Endothelial cell of hepatic sinusoid (primary cell): ENCODE results near the gene PABPN1.
"Not testable (repeated sequence)": the region's sequence is repeated elsewhere in the genome, so short reads cannot be mapped to it uniquely, and the experiment has no call there.

ENCODE experiments used
- in situ Hi-C: cut with HindIII; loops from 2 replicates; pipeline ENCODE4 v1.10.0; 2017; ENCODE audit warnings: low sequenced_read_pairs

The PABPN1 gene

DNA sequence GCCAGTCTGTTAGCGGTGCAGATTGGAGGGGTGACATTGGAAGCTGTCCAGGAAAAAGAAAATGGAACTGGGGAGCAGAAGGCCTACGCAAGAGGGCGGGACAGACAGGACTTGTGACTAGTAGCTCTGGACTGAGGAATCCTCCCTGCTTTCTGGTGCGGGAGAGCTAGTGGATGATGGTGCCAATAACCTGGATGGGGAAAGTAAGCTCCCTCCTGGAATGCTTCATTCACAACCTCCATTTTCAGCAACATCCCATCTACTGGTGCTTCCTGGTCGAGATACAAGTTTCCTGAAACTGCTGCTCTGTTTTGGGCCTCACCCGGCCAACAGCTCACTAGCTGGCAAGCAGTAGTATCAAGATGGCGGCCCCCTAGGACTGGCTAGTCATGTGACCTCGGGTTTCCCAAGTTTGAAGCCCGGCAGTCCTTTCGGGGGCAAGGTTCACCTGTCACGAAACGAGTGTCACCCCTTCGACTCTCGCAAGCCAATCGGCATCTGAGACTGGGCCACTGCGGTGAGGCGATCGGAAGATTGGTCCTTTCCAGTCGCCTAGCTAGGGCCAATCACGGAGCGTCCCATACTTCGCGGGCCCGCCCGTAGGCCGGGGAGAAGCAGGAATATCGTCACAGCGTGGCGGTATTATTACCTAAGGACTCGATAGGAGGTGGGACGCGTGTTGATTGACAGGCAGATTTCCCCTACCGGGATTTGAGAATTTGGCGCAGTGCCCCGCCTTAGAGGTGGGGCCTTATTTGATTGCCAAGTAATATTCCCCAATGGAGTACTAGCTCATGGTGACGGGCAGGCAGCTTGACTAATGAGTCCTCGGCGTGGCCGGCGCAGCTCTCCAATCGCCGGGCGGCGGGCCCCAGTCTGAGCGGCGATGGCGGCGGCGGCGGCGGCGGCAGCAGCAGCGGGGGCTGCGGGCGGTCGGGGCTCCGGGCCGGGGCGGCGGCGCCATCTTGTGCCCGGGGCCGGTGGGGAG is at the start of gene PABPN1:
Gene PABPN1 (plus strand): TSS at position 874 of the 988 bp plus-strand sequence. CDS start 13 bp downstream, at position 887.
- in situ Hi-C loops = no loop called here

GRCh38 chr14:23275412-23275811 is 45.8 kb upstream of the PABPN1 start:
- in situ Hi-C loops = no loop called here

DNA sequence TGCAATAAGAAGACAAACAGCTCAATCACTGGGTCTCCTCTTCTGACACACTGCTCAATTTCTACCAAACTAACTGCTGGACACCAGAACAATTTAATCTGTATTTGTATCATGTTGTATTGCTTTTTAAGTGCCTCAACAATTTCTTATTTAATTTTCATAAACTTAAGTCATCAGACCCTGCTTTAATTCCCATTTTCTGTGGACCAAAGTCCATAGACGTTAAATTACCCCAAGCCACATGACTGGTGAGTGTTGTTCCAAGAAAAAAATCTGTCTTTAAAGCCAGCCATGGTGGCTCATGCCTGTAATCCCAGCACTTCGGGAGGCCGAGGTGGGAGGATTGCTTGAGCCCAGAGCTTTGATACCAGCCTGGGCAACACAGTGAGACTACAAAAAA is 44.1 kb upstream of the PABPN1 start:
- in situ Hi-C loops = no loop called here

DNA sequence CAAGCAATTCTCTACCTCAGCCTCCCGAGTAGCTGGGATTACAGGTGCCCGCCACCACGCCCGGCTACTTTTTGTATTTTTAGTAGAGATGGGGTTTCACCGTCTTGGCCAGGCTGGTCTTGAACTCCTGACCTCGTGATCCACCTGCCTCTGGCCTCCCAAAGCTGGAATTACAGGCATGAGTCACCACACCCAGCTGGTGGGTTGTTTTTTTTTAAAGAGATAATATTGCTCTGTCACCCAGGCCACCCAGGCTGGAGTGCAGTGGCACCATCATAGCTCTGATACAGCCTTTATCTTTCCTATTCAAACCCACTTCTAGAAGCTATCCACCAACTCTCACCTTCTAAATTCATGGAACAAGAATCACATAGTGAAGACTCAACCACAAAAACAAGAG is 43.3 kb upstream of the PABPN1 start:
- in situ Hi-C loops = not testable (repeated sequence)

DNA sequence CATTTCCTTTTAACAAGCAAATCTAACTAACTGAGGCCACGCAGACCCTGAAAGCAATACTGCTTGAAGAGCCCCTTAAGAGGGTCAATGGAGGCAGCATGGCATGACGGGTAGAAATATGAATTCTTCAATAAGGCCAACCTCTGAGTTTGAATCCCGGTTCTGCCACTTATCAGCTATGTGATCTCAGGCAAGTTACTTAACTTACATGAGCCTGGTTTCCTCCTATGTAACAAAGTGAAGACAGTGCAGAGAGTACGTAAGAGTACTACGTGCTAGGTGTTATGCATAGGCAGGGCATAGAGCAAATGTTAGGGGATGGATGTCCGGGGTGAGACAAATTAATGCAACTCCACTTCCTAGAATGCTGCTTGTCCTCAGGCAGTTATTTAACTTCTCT is 40.0 kb upstream of the PABPN1 start:
- in situ Hi-C loops = no loop called here

DNA sequence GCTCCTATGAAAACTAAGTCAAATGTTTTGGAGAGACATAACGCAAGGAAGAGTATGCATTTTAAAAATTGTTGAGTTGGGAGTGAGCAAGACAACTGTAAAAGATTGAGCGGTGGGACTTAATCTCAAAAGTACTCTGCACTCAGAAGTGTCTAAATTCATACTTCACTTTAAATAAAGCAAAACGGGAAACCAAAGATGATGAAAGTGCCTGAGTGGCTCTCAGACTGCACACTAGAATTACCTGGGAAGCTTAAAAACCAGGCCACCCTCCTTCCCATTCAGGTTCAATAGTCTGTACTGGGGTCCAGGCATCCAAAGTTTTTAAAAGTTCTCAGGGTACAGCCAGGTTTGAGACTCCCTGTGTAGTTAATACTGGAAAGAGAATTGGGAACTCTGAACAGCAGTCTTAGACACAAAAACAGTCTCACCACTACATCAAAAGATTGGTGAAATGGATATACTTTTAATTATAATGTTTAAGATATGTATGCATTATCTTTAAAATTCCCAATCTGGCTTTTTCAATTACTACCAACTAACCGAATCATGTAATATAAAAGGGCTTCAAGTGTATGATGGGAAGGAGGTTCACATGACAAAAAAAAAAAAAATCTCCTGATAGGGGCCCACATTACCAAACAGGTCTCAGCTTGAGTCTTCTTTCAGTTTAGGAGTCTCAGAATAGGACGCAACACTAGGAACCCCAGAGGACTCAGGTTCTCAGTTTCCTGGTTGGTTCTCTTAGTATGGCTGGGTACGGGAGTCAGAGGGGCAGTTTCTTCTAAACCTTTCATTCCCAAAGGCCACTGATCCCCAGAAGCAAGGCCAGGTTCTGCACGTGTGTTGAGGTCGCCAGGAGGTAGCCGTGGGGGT is 36.4 kb upstream of the PABPN1 start:
- in situ Hi-C loops = no loop called here

- in situ Hi-C loops = no loop called here
Measured at GRCh38 chr14:23285530-23286019, 35.7 kb upstream of the PABPN1 start.

DNA sequence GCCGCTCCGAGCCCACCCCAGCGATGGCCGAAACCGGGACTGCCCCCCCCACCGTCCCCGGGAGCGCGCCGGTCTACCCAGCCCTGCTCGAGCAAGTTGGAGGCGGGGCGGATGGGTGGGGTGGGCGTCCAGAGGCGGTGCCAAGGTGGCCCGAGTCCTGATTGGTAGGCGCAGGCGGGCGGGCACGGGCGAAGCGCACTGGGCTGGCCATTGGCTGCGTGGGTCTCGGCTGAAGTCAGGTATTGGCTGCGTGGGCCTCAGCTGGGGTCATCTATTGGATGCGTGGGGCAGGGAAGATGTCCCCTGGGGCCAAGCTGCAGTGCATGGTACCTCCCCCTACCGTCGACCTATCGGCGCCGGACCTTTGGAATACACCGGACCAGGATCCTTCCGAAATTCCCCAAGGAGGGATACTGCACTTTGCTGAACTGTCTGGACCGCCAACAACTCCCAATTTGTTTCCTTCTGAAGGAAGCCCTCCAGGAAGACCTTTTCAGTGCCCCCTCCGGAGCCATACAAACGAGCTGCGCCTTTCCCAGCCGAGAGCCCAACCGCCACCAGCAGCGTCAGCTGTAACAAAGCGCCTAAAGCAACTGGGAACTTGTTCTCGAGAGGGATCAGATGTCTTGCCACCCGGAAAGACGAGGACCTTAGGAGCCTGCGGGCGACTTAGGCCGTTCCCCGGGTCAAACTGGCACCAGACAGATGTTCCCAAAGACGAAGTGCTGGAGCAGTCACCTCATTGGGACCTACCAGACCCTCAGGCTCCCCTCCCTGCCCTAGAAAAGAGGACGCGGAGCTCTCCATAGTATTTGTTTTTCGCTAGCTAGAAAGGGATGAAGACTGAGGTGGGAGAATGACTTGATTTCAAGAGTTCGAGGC is 35.0 kb upstream of the PABPN1 start, which contains the start of gene HOMEZ:
Gene HOMEZ (minus strand): TSS at position 113 of the 882 bp plus-strand sequence. CDS start 180 bp downstream, outside the sequence.
- in situ Hi-C loops = no loop called here

DNA sequence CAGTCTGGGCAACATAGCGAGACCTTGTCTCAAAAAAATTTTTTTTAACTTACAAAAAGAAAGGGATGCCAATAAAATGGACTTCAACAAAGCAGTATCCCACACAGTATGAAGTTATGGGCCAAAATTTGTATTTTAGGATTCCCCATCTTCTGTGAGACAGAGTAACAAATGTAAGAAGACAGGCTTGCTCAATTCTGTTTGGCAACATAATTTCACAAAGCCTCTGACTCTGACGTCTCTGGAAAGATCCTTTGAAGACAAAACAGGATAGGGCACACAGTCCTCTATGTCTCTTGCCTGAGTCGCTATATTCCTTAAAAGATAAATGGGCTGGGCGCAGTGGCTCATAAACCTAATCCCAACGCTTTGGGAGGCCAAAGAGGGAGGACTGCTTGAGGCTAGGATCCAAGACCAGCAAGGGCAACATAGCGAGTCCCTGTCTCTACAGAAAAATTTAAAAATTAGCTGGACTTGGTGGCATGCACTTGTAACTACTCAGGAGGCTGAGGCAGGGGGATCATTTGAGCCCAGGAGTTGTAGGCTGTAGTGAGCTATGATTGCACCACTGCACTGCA is 34.3 kb upstream of the PABPN1 start:
- in situ Hi-C loops = no loop called here

DNA sequence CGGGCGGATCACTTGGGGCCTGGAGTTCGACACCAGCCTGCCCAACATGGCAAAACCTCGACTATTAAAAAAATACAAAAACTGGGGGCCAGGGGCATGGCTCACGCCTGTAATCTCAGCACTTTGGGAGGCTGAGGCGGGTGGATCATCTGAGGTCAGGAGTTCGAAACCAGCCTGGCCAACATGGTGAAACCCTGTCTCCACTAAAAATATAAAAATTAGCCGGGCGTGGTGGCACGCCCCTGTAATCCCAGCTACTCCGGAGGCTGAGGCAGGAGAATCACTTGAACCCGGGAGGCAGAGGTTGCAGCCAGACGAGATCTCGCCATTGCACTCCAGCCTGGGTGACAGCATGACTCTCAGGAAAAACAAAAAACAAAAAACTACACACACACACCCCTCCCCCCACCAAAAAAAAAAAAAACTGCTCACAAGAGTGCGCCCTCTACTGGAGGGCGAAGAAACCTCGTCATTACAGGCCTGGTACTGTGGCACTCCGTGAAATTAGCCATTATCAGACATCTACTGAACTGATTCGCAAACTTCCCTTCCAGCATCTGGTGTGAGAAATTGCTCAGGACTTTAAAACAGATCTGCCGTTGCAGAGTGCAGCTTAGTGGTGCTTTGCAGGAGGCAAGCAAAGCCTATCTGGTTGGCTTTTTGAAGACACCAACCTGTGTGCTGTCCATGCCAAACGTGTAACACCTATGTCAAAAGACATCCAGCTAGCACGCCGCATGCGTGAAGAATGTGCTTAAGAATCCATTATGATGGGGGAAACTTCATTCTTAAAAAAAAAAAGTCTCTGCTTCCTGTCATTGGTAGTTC is 26.3 kb upstream of the PABPN1 start:
- in situ Hi-C loops = no loop called here

DNA sequence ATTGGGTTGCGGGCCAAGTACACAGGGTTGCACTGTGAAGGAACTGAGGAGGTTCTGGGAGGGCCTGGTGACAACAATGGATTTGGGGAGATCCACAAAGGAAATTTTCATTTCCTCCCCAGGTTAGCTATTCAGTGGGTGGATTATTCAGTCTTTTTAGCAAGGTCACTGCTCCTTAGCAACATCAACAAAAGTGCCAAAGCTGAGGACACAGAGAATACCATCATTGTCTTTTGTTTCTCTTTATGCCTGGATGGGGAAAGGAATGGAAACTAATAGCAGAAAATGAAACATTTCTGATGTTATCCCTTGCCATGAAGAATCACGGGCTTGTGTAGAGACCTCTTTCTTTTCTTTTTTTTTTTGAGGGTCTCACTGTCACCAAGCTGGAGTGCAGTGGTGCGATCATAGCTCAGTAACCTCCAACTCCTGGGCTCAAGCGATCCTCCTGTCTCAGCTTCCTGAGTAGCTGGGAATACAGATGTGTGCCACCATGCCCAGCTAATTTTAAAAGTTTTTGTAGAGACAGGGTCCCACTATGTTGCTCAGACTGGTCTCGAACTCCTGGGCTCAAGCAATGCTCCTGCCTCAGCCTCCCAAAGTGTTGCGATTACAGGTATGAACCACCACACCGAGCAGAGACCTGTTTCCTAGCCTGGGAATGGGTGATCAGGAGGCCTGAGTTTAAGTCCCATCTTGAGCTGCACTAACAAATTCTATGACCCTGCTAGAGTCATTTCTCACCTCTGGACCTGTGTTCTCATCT is 25.1 kb upstream of the PABPN1 start:
- in situ Hi-C loops = no loop called here

DNA sequence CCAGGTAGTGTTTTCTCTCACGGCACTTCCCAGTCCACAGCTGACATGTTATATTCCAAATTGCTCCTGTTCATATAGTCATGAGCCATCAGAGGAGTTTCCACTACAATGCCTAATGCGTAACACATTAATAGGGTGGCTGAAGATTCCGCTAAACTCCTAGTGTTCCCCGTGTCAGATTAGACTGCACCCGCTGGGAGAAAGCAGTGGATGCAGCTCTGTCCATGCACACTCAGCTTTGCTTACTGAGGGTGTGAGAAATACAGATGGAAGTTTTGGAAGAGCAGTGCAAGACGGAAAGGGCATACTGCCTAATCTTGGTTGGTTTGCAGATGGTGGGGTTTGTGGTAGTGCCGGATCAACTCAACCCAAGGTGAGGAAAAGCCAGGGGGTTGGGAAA is 24.2 kb upstream of the PABPN1 start:
- in situ Hi-C loops = no loop called here

GRCh38 chr14:23297611-23298277 is 23.5 kb upstream of the PABPN1 start:
- in situ Hi-C loops = no loop called here

- in situ Hi-C loops = no loop called here
Measured at GRCh38 chr14:23299211-23299957, 21.9 kb upstream of the PABPN1 start.

- in situ Hi-C loops = no loop called here
Measured at GRCh38 chr14:23299986-23300686, 21.1 kb upstream of the PABPN1 start.

GRCh38 chr14:23300687-23301223 is 20.5 kb upstream of the PABPN1 start:
- in situ Hi-C loops = no loop called here
